GM12878 (cell line): Measurements from ENCODE around the gene PIP5K1A. TPM values are rescaled to one million over a fixed set of nuclear protein-coding genes. Genes with fewer than 3 reads are reported as not detected.

Experiments used
- ATAC-seq: fragments of 200-7000 bp; cut with Tn5 transposase; 3 replicates; pipeline ENCODE4 v1.9.1; 2020; ENCODE audit warnings: mild to moderate bottlenecking, moderate library complexity
- BruUV-seq: library from RNA; stranded (reverse); fragments of 400-500 nt; replicated peaks from 2 replicates; lab custom pipeline; 2021; lab: Mats Ljungman, UMichigan
- CTCF ChIA-PET: fragments of 300-600 bp; sonication (Branson Sonifier 250); formaldehyde crosslinking; extraction: SDS; loops from one replicate; lab custom pipeline; 2021; ENCODE audit warnings: inconsistent platforms; lab: Yijun Ruan, JAX
- POLR2A ChIA-PET: fragments of 350-600 bp; formaldehyde crosslinking; extraction: SDS; loops from one replicate; lab custom pipeline; 2021; ENCODE audit warnings: inconsistent platforms; lab: Charles Lee
- RAD21 ChIA-PET: fragments of 300-600 bp; sonication (Branson Sonifier 250); formaldehyde crosslinking; loops from one replicate; lab custom pipeline; 2023; ENCODE audit warnings: antibody characterized with exemption; ENCODE audit not compliant: unreplicated experiment; lab: Charles Lee
- SMC1A ChIA-PET: fragments of 300-600 bp; sonication (Branson Sonifier 250); formaldehyde crosslinking; loops from one replicate; lab custom pipeline; 2023; ENCODE audit not compliant: unreplicated experiment, uncharacterized antibody; lab: Charles Lee
- DNase-seq: peaks from one replicate; pipeline ENCODE4 v3.0.0-alpha.2; 2011; ENCODE audit warnings: low read depth, low spot score
- FAIRE-seq: peaks from 3 replicates; lab custom pipeline; 2011; peaks lifted over from hg19 to GRCh38; lab: Jason Lieb, UNC
- H2AFZ ChIP-seq: 2 replicates; pipeline ENCODE4 v1.6.0; 2011; ENCODE audit warnings: low read depth, low read length, control low read depth; ENCODE audit not compliant: control insufficient read depth
- H3K27ac ChIP-seq: 2 replicates; pipeline ENCODE4 v1.5.1; 2011; ENCODE audit warnings: control low read depth; ENCODE audit not compliant: control insufficient read depth, insufficient read depth
- H3K27me3 ChIP-seq, 2 experiments: replicated peaks in 1 of 2; 2 replicates each; pipeline versions ENCODE4 v1.6.0 to v1.6.1; 2011; ENCODE audit warnings: low read length in 1 of 2; ENCODE audit not compliant: control insufficient read depth in 2 of 2, insufficient read depth in 2 of 2
- H3K36me3 ChIP-seq, 2 experiments: 2 replicates each; pipeline ENCODE4 v1.5.1; 2011; ENCODE audit warnings: low read length in 1 of 2; ENCODE audit not compliant: control insufficient read depth in 2 of 2, insufficient read depth in 2 of 2
- H3K4me1 ChIP-seq: 2 replicates; pipeline ENCODE4 v1.6.1; 2011; ENCODE audit warnings: mild to moderate bottlenecking, low read length, moderate library complexity, mixed read lengths; ENCODE audit not compliant: control insufficient read depth, insufficient read depth
- H3K4me2 ChIP-seq: 2 replicates; pipeline ENCODE4 v1.6.0; 2011; ENCODE audit warnings: control low read depth; ENCODE audit not compliant: control insufficient read depth, insufficient read depth
- H3K4me3 ChIP-seq: fragments of 200-600 bp; sonication (generic); 2 replicates; pipeline ENCODE4 v1.5.1; 2016
- H3K79me2 ChIP-seq: 2 replicates; pipeline ENCODE4 v1.6.0; 2011; ENCODE audit warnings: low read length; ENCODE audit not compliant: control insufficient read depth, insufficient read depth
- H3K9ac ChIP-seq: 2 replicates; pipeline ENCODE4 v1.8.0; 2011; ENCODE audit warnings: low read length, control low read depth, mixed read lengths; ENCODE audit not compliant: control insufficient read depth, insufficient read depth
- H3K9me3 ChIP-seq: replicated peaks from 3 replicates; pipeline ENCODE4 v1.5.1; 2011; ENCODE audit warnings: mild to moderate bottlenecking, low read length; ENCODE audit not compliant: control insufficient read depth, insufficient read depth
- H4K20me1 ChIP-seq: 2 replicates; pipeline ENCODE4 v1.6.0; 2011; ENCODE audit not compliant: control insufficient read depth, insufficient read depth
- CREB1 ChIP-seq: IDR thresholded peaks from 2 replicates; pipeline ENCODE4 v1.6.1; 2012; ENCODE audit warnings: low read depth, mild to moderate bottlenecking, inconsistent platforms
- EED ChIP-seq: sonication (generic); IDR thresholded peaks from 2 replicates; pipeline ENCODE4 v1.6.1; 2016; ENCODE audit warnings: antibody characterized with exemption, low read depth
- ELK1 ChIP-seq: IDR thresholded peaks from 2 replicates; pipeline ENCODE4 v1.6.1; 2012; ENCODE audit warnings: low read depth, low read length, improper control_type of control experiment
- EP300 ChIP-seq, 2 experiments: fragments of 150-350 bp in 1 of 2; IDR thresholded peaks; 2 replicates each; pipeline ENCODE4 v1.6.1; 2011 to 2012; ENCODE audit warnings: low read depth in 2 of 2, low read length in 2 of 2, borderline replicate concordance in 1 of 2, improper control_type of control experiment in 1 of 2, inconsistent platforms in 1 of 2; ENCODE audit not compliant: control insufficient read depth in 1 of 2
- FOS ChIP-seq: IDR thresholded peaks from 3 replicates; pipeline ENCODE4 v1.6.1; 2011; ENCODE audit warnings: borderline replicate concordance; ENCODE audit not compliant: insufficient read length; ENCODE audit errors: extremely low read depth
- IRF4 ChIP-seq: IDR thresholded peaks from 2 replicates; pipeline ENCODE4 v1.6.1; 2011; ENCODE audit warnings: low read depth, low read length
- JUND ChIP-seq: IDR thresholded peaks from 2 replicates; pipeline ENCODE4 v1.6.1; 2012; ENCODE audit warnings: low read depth, mild to moderate bottlenecking, low read length, improper control_type of control experiment, moderate library complexity
- LARP7 ChIP-seq: fragments of 450-650 bp; IDR thresholded peaks from 2 replicates; pipeline ENCODE4 v1.6.1; 2017; ENCODE audit warnings: mild to moderate bottlenecking
- MAX ChIP-seq: IDR thresholded peaks from 2 replicates; pipeline ENCODE4 v1.6.1; 2012; ENCODE audit warnings: low read depth, low read length, improper control_type of control experiment
- PAX8 ChIP-seq: fragments of 450-650 bp; IDR thresholded peaks from 2 replicates; pipeline ENCODE4 v1.6.1; 2017; ENCODE audit warnings: mild to moderate bottlenecking, moderate library complexity
- RAD51 ChIP-seq: fragments of 450-650 bp; IDR thresholded peaks from 2 replicates; pipeline ENCODE4 v1.6.1; 2016; ENCODE audit warnings: moderate library complexity, mild to moderate bottlenecking, inconsistent platforms
- RB1 ChIP-seq: fragments of 450-650 bp; formaldehyde crosslinking; IDR thresholded peaks from 2 replicates; pipeline ENCODE4 v1.6.1; 2017; ENCODE audit warnings: mild to moderate bottlenecking, borderline replicate concordance
- SIN3A ChIP-seq: IDR thresholded peaks from 2 replicates; pipeline ENCODE4 v1.6.1; 2012; ENCODE audit warnings: low read depth, low read length, improper control_type of control experiment
- STAT1 ChIP-seq: fragments of 450-650 bp; conservative IDR thresholded peaks from 2 replicates; pipeline ENCODE4 v1.6.1; 2014; ENCODE audit warnings: antibody characterized with exemption, mild to moderate bottlenecking
- ZBTB33 ChIP-seq: fragments of 450-650 bp; IDR thresholded peaks from 2 replicates; pipeline ENCODE4 v1.6.1; 2017; ENCODE audit warnings: mild to moderate bottlenecking
- WGBS: methylation state at CpG from one replicate; pipeline ENCODE4 v1.1.6; 2016; ENCODE audit warnings: low lambda C conversion rate; ENCODE audit not compliant: insufficient replicate concordance, insufficient coverage; ENCODE audit errors: missing lambda C conversion rate; 5-methylcytosine and 5-hydroxymethylcytosine counted together
- in situ Hi-C: fragments of 300-500 bp; cut with MboI; formaldehyde crosslinking; loops from 9 replicates; pipeline ENCODE4 v1.14.3; 2018; ENCODE audit warnings: mixed read lengths
- intact Hi-C: fragments of 100-400 bp; cut with micrococcal nuclease; formaldehyde crosslinking; loops from one replicate; pipeline ENCODE4 v1.14.2; 2022; ENCODE audit not compliant: unreplicated experiment
- polyA plus RNA-seq, 11 experiments: library from polyadenylated mRNA; depleted of rRNA in 4 of 11; unstranded in 6 of 11; stranded (reverse) in 5 of 11; fragments of >200 nt; fragmentation: Nextera tagmentation in 4 of 11; fragmentation: Illumina TruSeq in 1 of 11; extraction: Ambion mirVana in 4 of 11; extraction: Trizol in 1 of 11; gene quantifications; 1 replicate in 1 of 11; 2 replicates in 10 of 11; pipeline versions ENCODE4 v1.2.1 to v1.2.3, GENCODE V29; 2011 to 2016; ENCODE audit warnings: inconsistent platforms in 2 of 11, missing spikeins in 2 of 11, low read depth in 1 of 11
- total RNA-seq, 4 experiments: library from RNA; depleted of rRNA in 3 of 4; stranded (reverse); fragments of >200 nt in 3 of 4; fragmentation: Illumina TruSeq in 1 of 4; extraction: Trizol in 1 of 4; gene quantifications; 2 replicates each; pipeline versions ENCODE4 v1.2.1 to v1.2.3, GENCODE V29; 2013 to 2021
- TF ChIP-seq, protein P1 (sequence below): IDR thresholded peaks from 2 replicates; pipeline ENCODE4 v1.6.1; 2012; ENCODE audit warnings: low read depth, low read length, improper control_type of control experiment
- TF ChIP-seq, protein P2 (sequence below): fragments of 450-650 bp; formaldehyde crosslinking; IDR thresholded peaks from 2 replicates; pipeline ENCODE4 v1.5.0; 2022; ENCODE audit warnings: mild to moderate bottlenecking, missing genetic modification characterization

The PIP5K1A gene
- total and polyA plus RNA-seq, 10 of the 15 experiments (the other 5 are each of a cell fraction or from before 2014, with no cell fraction given) = 4.5 to 114 (median 51.5) TPM

- H3K4me3 ChIP-seq = no peak overlapping the region
- ChIA-PET SMC1A (no interaction called here), POLR2A (no interaction called here), RAD21 (no interaction called here), CTCF (interaction anchor here (1.6 kb wide), 1 partner anchor 14 kb away, joined by 6 read pairs; no protein-coding TSS in a partner anchor)
- H3K9me3 ChIP-seq = no peaks in the 10 kb centered on the region
- DNase-seq (no peak), FAIRE-seq (no peak), ATAC-seq (no peak)
- H3K36me3 ChIP-seq = peaks cover 20 to 35% of the 10 kb centered on the region in 2 experiments
- H3K27me3 ChIP-seq = no peaks in the 10 kb centered on the region
- peaks cover 32% of the 10 kb centered on the region for H3K79me2 ChIP-seq
- intact Hi-C loops = no loop called here
- 88% methylated on average over 10 of the region's 10 CpGs for WGBS
- in situ Hi-C loops = no loop called here
- H2AFZ ChIP-seq = no peak overlapping the region
- no peak overlapping the region for H3K27ac ChIP-seq
- no peak overlapping the region for H3K4me2 ChIP-seq
- peaks cover 11% of the 10 kb centered on the region for H3K4me1 ChIP-seq
- H3K9ac ChIP-seq = no peak overlapping the region
- no TSS peak for BruUV-seq
- no peaks in the 10 kb centered on the region for H4K20me1 ChIP-seq
- TF ChIP-seq EED (no peak), ZBTB33 (no peak), STAT1 (no peak), SIN3A (no peak), RB1 (no peak), IRF4 (no peak), FOS (no peak), ELK1 (no peak), CREB1 (no peak), LARP7 (no peak), EP300 (IDR thresholded peaks at IDR 0.05; ENCODE audit: borderline replicate concordance in 1 of 2, control insufficient read depth in 1 of 2, low read depth in 2 of 2, low read length in 2 of 2) (no peak), JUND (no peak), PAX8 (no peak), MAX (no peak), RAD51 (no peak)
- TF ChIP-seq, protein P1, sequence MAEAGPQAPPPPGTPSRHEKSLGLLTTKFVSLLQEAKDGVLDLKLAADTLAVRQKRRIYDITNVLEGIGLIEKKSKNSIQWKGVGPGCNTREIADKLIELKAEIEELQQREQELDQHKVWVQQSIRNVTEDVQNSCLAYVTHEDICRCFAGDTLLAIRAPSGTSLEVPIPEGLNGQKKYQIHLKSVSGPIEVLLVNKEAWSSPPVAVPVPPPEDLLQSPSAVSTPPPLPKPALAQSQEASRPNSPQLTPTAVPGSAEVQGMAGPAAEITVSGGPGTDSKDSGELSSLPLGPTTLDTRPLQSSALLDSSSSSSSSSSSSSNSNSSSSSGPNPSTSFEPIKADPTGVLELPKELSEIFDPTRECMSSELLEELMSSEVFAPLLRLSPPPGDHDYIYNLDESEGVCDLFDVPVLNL = no peak
- TF ChIP-seq, protein P2, sequence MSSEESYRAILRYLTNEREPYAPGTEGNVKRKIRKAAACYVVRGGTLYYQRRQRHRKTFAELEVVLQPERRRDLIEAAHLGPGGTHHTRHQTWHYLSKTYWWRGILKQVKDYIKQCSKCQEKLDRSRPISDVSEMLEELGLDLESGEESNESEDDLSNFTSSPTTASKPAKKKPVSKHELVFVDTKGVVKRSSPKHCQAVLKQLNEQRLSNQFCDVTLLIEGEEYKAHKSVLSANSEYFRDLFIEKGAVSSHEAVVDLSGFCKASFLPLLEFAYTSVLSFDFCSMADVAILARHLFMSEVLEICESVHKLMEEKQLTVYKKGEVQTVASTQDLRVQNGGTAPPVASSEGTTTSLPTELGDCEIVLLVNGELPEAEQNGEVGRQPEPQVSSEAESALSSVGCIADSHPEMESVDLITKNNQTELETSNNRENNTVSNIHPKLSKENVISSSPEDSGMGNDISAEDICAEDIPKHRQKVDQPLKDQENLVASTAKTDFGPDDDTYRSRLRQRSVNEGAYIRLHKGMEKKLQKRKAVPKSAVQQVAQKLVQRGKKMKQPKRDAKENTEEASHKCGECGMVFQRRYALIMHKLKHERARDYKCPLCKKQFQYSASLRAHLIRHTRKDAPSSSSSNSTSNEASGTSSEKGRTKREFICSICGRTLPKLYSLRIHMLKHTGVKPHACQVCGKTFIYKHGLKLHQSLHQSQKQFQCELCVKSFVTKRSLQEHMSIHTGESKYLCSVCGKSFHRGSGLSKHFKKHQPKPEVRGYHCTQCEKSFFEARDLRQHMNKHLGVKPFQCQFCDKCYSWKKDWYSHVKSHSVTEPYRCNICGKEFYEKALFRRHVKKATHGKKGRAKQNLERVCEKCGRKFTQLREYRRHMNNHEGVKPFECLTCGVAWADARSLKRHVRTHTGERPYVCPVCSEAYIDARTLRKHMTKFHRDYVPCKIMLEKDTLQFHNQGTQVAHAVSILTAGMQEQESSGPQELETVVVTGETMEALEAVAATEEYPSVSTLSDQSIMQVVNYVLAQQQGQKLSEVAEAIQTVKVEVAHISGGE (CRISPR knock-in tag) = no peak
Measured at GRCh38 chr1:151286619-151287340, 88.4 kb downstream of the PIP5K1A start.
